ENCODE measurements around the gene ENO1. TPM values are rescaled to one million over a fixed set of nuclear protein-coding genes. Genes with fewer than 3 reads are reported as not detected.

The ENO1 gene
- total and polyA plus RNA-seq, 9 of the 15 experiments (the other 6 are each of a cell fraction or from before 2014, with no cell fraction given): 2,249 to 7,472 (median 2,868) TPM

GRCh38 chr1:8875216-8875861 is 3.1 kb downstream of the ENO1 start (continued):
- TF ChIP-seq BCLAF1 (IDR thresholded peaks at IDR 0.05; ENCODE audit: borderline replicate concordance in 1 of 2, control insufficient read depth in 1 of 2, low read depth in 2 of 2, low read length in 1 of 2) (0 out of 4 replicates have a peak, but pooled peaks of 1 of the 2 experiments have one; percentile 37), HINFP (tag; conservative IDR thresholded peaks at IDR 0.05; ENCODE audit: low read depth) (0 out of 2 replicates have a peak, but pooled peaks have one; percentile 20), NCOR1 (IDR thresholded peaks at IDR 0.05) (no peak), ZZZ3 (IDR thresholded peaks at IDR 0.05) (no peak), MNT (conservative IDR thresholded peaks at IDR 0.05) (peak; percentile 15 to 20; a peak in 2 of 4 replicates), POLR2AphosphoS5 (IDR thresholded peaks at IDR 0.05; ENCODE audit: control insufficient read depth, insufficient read depth, low read depth, low read length) (0 out of 2 replicates have a peak, but pooled peaks have one; percentile 9), ZNF395 (CRISPR knock-in tag; IDR thresholded peaks at IDR 0.05) (no peak), ZFX (CRISPR knock-in tag; IDR thresholded peaks at IDR 0.05) (peak; percentile 15; the same call in 1 of the 2 replicates), MLLT1 (IDR thresholded peaks at IDR 0.05) (peak; percentile 51 to 53), SAFB (IDR thresholded peaks at IDR 0.05; ENCODE audit: borderline replicate concordance, low read depth, low read length) (no peak), ELK3 (CRISPR knock-in tag; IDR thresholded peaks at IDR 0.05) (no peak), XRCC5 (IDR thresholded peaks at IDR 0.05; ENCODE audit: low read depth, low read length) (no peak), SIN3A (IDR thresholded peaks at IDR 0.05; ENCODE audit: borderline replicate concordance in 2 of 2, control insufficient read depth in 1 of 2, low read depth in 2 of 2, low read length in 2 of 2) (0 out of 4 replicates have a peak, but pooled peaks of 1 of the 2 experiments have one; percentile 4), CC2D1A (IDR thresholded peaks at IDR 0.05) (no peak), ZC3H11A (IDR thresholded peaks at IDR 0.05; ENCODE audit: low read depth, low read length) (no peak)
